GM18526 (cell line): ENCODE data around the gene GIPC3.

Experiments
- POLR2A ChIP-seq: IDR thresholded peaks from 3 replicates; pipeline ENCODE4 v1.6.1; 2011; ENCODE audit not compliant: insufficient read length; ENCODE audit errors: extremely low read depth

GIPC3 gene

GRCh38 chr19:3589949-3590348 lies 4.7 kb downstream of the GIPC3 start:
- TF ChIP-seq POLR2A, result no peak

- no peak for TF ChIP-seq POLR2A
Observed at GRCh38 chr19:3590991-3591659, 5.8 kb downstream of the GIPC3 start.

GRCh38 chr19:3591876-3592613 lies 6.8 kb downstream of the GIPC3 start:
- TF ChIP-seq POLR2A, result no peak

- no peak for TF ChIP-seq POLR2A
Observed at GRCh38 chr19:3593156-3593555, 7.9 kb downstream of the GIPC3 start.

- no peak for TF ChIP-seq POLR2A
Observed at GRCh38 chr19:3595521-3596061, 10.3 kb downstream of the GIPC3 start.

- no peak for TF ChIP-seq POLR2A
Observed at GRCh38 chr19:3599776-3600187, 14.5 kb downstream of the GIPC3 start.

- TF ChIP-seq POLR2A, result no peak
Observed at GRCh38 chr19:3601021-3601420, 15.7 kb downstream of the GIPC3 start.

GRCh38 chr19:3603121-3603811 lies 18.0 kb downstream of the GIPC3 start:
- no peak for TF ChIP-seq POLR2A

- no peak for TF ChIP-seq POLR2A
Observed at GRCh38 chr19:3604227-3604986, 19.1 kb downstream of the GIPC3 start.

- no peak for TF ChIP-seq POLR2A
Observed at GRCh38 chr19:3604987-3605343, 19.7 kb downstream of the GIPC3 start.

- TF ChIP-seq POLR2A, result no peak
Observed at GRCh38 chr19:3605361-3605760, 20.1 kb downstream of the GIPC3 start.

GRCh38 chr19:3605770-3606169 lies 20.5 kb downstream of the GIPC3 start:
- TF ChIP-seq POLR2A, result no peak

- no peak for TF ChIP-seq POLR2A
Observed at GRCh38 chr19:3606174-3606689, 21.0 kb downstream of the GIPC3 start.

GRCh38 chr19:3606690-3607289 lies 21.5 kb downstream of the GIPC3 start, which contains the start of gene TBXA2R:
Gene TBXA2R (minus strand): TSS chr19:3606875. CDS start chr19:3600634, 6,241 bp downstream.
- TF ChIP-seq POLR2A, result no peak

- TF ChIP-seq POLR2A, result no peak
Observed at GRCh38 chr19:3607303-3608078, 22.2 kb downstream of the GIPC3 start.
